Right atrium auricular region (tissue), 2 donors: ENCODE results near the gene NSF. TPM values are rescaled to one million over a fixed set of nuclear protein-coding genes. Genes with fewer than 3 reads are reported as not detected.
"Not testable (repeated sequence)": the region's sequence is repeated elsewhere in the genome, so short reads cannot be mapped to it uniquely, and the experiment has no call there.

Source experiments
- DNase-seq: peaks from one replicate; pipeline ENCODE4 v3.0.0-alpha.2; 2019; ENCODE audit warnings: low spot score
- H3K27ac ChIP-seq, 2 donors: fragments of 200-600 bp; sonication (generic); 1 replicate in 1 of 2; 2 replicates in 1 of 2; pipeline ENCODE4 v1.5.1; 2016 to 2019
- H3K27me3 ChIP-seq, 2 donors: fragments of 200-600 bp; sonication (generic); one replicate each; pipeline versions ENCODE4 v1.5.1 to v1.6.0; 2017 to 2019
- H3K36me3 ChIP-seq: fragments of 200-600 bp; sonication (generic); one replicate; pipeline ENCODE4 v1.5.1; 2016
- H3K4me1 ChIP-seq, 2 donors: fragments of 200-600 bp; sonication (generic); one replicate each; pipeline versions ENCODE4 v1.5.1 to v1.6.0; 2017 to 2019
- H3K4me3 ChIP-seq, 2 donors: fragments of 200-600 bp; sonication (generic); 1 replicate in 1 of 2; 2 replicates in 1 of 2; pipeline ENCODE4 v1.5.1; 2017 to 2019; ENCODE audit warnings: mild to moderate bottlenecking in 1 of 2, moderate library complexity in 1 of 2
- H3K9me3 ChIP-seq, 2 donors: fragments of 200-600 bp; sonication (generic); one replicate each; pipeline ENCODE4 v1.5.1; 2019
- total RNA-seq, 2 donors: library from RNA; depleted of rRNA; stranded (reverse); fragments of >200 nt; gene quantifications; one replicate each; pipeline ENCODE4 v1.1.0, GENCODE V29; 2016
- TF ChIP-seq, protein P1 (sequence below), 2 donors: fragments of 200-600 bp; sonication (generic); IDR thresholded peaks; one replicate each; pipeline ENCODE4 v1.5.1; 2019; ENCODE audit warnings: antibody characterized with exemption in 2 of 2

Gene NSF
- total RNA-seq, 2 donors from 2014 or later: 13.1 to 17.8 TPM

DNA sequence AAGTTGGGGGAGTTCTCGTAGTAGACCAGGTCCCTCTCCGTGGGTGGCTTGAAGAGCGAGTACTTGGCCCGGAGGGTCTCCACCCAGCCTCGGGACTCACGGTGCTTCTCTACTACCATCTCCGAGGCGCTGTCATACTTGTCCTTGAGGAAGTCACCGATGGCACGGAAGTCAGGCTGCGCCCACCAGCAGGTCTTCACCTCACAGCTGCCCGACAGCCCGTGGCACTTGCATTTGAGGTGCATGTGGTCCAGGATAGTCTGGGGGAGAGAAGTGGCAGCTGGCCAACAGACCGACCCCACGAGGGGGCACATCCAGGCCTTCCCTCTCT lies 178.0 kb downstream of the NSF start:
- H3K27me3 ChIP-seq: no peaks in the 10 kb centered on the region

DNA sequence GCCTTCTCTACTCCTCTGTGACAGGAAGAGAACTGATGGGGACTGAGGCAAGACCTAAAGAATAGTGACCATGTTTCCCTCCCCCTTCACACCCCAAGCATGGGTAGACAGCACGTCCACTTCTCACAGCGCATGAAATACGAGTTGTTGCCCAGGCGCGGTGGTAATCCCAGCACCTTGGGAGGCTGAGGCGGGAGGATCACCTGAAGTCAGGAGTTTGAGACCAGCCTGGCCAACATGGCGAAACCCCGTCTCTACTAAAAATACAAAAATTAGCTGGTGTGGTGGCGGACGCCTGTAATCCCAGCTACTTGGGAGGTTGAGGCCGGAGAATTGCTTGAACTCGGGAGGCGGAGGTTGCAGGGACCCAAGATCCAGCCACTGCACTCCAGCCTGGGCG lies 178.4 kb downstream of the NSF start:
- H3K27me3 ChIP-seq, H3K9me3 ChIP-seq, H3K27ac ChIP-seq, DNase-seq, H3K36me3 ChIP-seq, H3K4me3 ChIP-seq: not testable (repeated sequence)
- H3K4me1 ChIP-seq: peaks cover 0 to 34% of the 10 kb centered on the region in 2 donors

More for the DNA sequence above, 178.0 kb downstream of the NSF start:
- Histone ChIP-seq H3K36me3 (no peaks in the 10 kb centered on the region), H3K27ac (no peak overlapping the region), H3K9me3 (no peaks in the 10 kb centered on the region), H3K4me3 (no peak overlapping the region), H3K4me1 (peaks cover 0 to 35% of the 10 kb centered on the region in 2 donors)
- no peak for DNase-seq
- TF ChIP-seq, protein P1, sequence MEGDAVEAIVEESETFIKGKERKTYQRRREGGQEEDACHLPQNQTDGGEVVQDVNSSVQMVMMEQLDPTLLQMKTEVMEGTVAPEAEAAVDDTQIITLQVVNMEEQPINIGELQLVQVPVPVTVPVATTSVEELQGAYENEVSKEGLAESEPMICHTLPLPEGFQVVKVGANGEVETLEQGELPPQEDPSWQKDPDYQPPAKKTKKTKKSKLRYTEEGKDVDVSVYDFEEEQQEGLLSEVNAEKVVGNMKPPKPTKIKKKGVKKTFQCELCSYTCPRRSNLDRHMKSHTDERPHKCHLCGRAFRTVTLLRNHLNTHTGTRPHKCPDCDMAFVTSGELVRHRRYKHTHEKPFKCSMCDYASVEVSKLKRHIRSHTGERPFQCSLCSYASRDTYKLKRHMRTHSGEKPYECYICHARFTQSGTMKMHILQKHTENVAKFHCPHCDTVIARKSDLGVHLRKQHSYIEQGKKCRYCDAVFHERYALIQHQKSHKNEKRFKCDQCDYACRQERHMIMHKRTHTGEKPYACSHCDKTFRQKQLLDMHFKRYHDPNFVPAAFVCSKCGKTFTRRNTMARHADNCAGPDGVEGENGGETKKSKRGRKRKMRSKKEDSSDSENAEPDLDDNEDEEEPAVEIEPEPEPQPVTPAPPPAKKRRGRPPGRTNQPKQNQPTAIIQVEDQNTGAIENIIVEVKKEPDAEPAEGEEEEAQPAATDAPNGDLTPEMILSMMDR (IDR thresholded peaks at IDR 0.05): no peak

DNA sequence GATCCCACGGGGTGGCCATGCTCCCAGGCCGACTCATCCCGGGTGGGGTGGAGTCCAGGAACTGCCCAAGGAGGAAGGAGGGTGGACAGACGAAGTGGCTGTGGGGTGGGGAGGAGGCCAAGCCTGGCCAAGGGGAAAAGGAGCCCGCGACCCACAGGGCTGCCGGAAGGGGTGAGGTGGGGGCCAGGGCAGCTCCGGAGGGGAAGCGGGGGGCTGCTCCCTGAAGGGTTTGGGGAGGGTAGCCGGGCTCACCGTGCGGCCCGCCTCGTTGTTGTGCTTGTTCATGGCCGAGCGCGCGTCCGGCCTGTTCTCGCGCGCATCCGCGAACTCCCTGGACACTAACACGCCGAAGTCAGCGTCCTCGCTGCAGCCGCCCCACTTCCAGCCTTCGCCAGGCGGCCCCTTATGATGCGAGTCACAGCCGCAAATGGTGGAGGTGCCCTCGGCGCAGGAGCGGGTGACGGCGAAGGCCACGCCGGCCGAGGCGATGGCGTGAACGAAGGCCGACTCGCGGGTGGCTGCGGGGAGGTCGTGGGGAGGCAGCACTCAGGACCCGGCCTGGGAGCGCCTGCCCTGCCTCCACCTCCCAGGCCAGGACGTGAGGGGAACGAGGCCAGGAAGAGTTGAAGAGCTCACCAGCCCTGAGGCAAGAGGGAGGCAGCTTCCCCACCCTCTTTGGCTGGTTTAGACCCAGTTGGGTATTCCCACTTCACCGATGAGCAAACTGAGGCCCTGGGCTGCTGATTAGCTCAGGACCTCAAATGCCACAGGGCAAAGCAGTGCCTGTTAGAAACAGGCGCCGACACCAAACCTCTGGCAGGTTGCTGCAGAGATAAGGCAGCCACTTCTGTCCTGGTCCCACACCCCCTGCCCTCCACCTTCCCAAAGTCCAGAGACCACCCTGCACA lies 179.3 kb downstream of the NSF start:
- no peak overlapping the region for H3K27ac ChIP-seq
- no peaks in the 10 kb centered on the region for H3K36me3 ChIP-seq
- H3K4me1 ChIP-seq: peaks cover 0 to 25% of the 10 kb centered on the region in 2 donors
- no peaks in the 10 kb centered on the region for H3K9me3 ChIP-seq
- H3K27me3 ChIP-seq: no peaks in the 10 kb centered on the region
- TF ChIP-seq, protein P1 (IDR thresholded peaks at IDR 0.05): no peak
- DNase-seq: no peak
- peak overlapping the region in 1 of 2 donors; percentile 25 for H3K4me3 ChIP-seq

DNA sequence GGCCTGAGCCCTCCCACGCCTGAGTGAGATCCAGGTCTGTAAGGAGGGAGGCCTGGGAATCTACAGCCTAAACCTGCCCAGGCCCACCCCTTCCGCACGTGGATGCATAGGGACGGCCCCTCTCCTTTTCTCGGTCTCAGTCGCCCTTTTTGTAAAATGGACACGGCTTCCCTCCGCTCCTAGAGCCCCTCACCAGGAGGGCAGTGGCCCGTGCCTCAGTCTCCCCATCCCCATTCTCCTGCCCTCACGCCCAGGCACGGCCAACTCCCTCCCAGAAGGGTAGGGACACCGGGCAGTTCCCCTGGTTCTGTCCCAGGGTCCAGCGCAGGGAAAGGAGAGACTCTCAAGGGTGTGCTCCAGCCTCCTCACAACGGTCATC lies 180.0 kb downstream of the NSF start:
- H3K4me1 ChIP-seq: peaks cover 0 to 19% of the 10 kb centered on the region in 2 donors
- TF ChIP-seq, protein P1 (IDR thresholded peaks at IDR 0.05): no peak
- no peaks in the 10 kb centered on the region for H3K9me3 ChIP-seq
- H3K27ac ChIP-seq: no peak overlapping the region
- no peaks in the 10 kb centered on the region for H3K27me3 ChIP-seq
- no peaks in the 10 kb centered on the region for H3K36me3 ChIP-seq
- no peak for DNase-seq
- H3K4me3 ChIP-seq: peak overlapping the region in 1 of 2 donors; percentile 63

DNA sequence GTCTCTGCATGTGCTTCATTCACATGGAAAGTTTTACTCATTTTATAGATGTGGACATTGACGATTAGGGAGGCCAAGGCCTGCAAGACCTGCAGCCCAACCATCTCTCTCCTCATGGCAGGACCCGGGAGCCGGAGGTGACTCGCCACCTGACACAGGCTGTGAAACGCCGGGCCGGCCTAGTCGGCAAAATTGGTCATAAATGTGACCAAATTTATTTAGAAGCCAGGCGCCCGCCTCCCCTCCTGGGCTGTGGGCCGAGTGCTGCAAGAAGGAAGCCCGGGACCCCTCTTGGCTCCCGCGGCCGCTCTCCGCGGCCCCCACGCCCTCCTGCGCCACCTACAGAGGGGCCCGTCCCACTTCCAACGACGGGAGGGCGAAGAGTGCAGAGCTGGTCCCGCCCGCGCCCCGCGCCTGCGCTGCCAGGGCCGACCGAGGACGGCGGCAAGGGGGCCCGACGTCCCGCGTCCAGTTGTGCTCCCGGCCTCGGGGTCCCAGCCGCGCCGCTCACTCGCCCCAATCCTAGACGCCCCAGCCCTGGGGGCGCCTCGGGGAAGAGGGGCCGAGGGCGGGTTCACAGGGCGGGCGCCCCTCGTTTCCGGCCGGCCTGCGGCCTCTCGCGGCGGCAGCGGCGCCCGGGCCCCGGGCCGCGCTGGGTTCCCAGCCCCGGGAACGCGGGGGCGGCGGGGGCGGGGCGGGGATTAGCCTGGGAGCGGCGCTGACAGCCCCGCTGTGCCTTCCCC lies 180.5 kb downstream of the NSF start:
- DNase-seq: no peak
- Histone ChIP-seq H3K9me3 (no peaks in the 10 kb centered on the region), H3K4me1 (peaks cover 0 to 14% of the 10 kb centered on the region in 2 donors), H3K27ac (peak overlapping the region; percentile 31 to 39), H3K36me3 (no peaks in the 10 kb centered on the region), H3K4me3 (peak overlapping the region; percentile 35 to 63), H3K27me3 (no peaks in the 10 kb centered on the region)
- TF ChIP-seq, protein P1 (IDR thresholded peaks at IDR 0.05): no peak
